HEK293 (cell line): ENCODE results near the gene MYO1F.
A peak's percentile ranks its signal among the peaks of the same experiment; 100 is the strongest.

Experiments
- KLF1 ChIP-seq: fragments of 450-650 bp; formaldehyde crosslinking; IDR thresholded peaks from 2 replicates; pipeline ENCODE4 v1.5.1; 2016; ENCODE audit warnings: missing biosample characterization, missing genetic modification characterization
- KLF10 ChIP-seq: fragments of 450-650 bp; IDR thresholded peaks from 2 replicates; pipeline ENCODE4 v1.5.1; 2018; ENCODE audit warnings: missing biosample characterization, mild to moderate bottlenecking, missing genetic modification characterization
- KLF16 ChIP-seq: fragments of 450-650 bp; formaldehyde crosslinking; IDR thresholded peaks from 2 replicates; pipeline ENCODE4 v1.5.1; 2017; ENCODE audit warnings: missing biosample characterization, missing genetic modification characterization
- KLF8 ChIP-seq: fragments of 450-650 bp; formaldehyde crosslinking; IDR thresholded peaks from 2 replicates; pipeline ENCODE4 v1.5.1; 2016; ENCODE audit warnings: missing biosample characterization, missing genetic modification characterization
- MYNN ChIP-seq: fragments of 450-650 bp; formaldehyde crosslinking; IDR thresholded peaks from 2 replicates; pipeline ENCODE4 v1.5.1; 2016; ENCODE audit warnings: missing biosample characterization, missing genetic modification characterization, borderline replicate concordance
- PRDM1 ChIP-seq: fragments of 450-650 bp; formaldehyde crosslinking; IDR thresholded peaks from 2 replicates; pipeline ENCODE4; 2016; ENCODE audit warnings: missing biosample characterization, missing genetic modification characterization
- REPIN1 ChIP-seq: fragments of 450-650 bp; formaldehyde crosslinking; IDR thresholded peaks from 2 replicates; pipeline ENCODE4 v1.5.1; 2017; ENCODE audit warnings: missing biosample characterization, missing genetic modification characterization, low read depth
- SP2 ChIP-seq: fragments of 450-650 bp; formaldehyde crosslinking; IDR thresholded peaks from 2 replicates; pipeline ENCODE4 v1.5.1; 2016; ENCODE audit warnings: missing biosample characterization, missing genetic modification characterization
- ZBTB10 ChIP-seq: fragments of 450-650 bp; formaldehyde crosslinking; IDR thresholded peaks from 2 replicates; pipeline ENCODE4 v1.5.1; 2016; ENCODE audit warnings: missing biosample characterization, missing genetic modification characterization
- ZBTB20 ChIP-seq: fragments of 450-650 bp; formaldehyde crosslinking; IDR thresholded peaks from 2 replicates; pipeline ENCODE4 v1.5.1; 2016; ENCODE audit warnings: missing biosample characterization, missing genetic modification characterization
- ZBTB6 ChIP-seq: fragments of 450-650 bp; formaldehyde crosslinking; IDR thresholded peaks from 2 replicates; pipeline ENCODE4 v1.5.1; 2017; ENCODE audit warnings: missing biosample characterization, missing genetic modification characterization
- ZNF138 ChIP-seq: fragments of 450-650 bp; formaldehyde crosslinking; IDR thresholded peaks from 2 replicates; pipeline ENCODE4 v1.5.1; 2016; ENCODE audit warnings: missing biosample characterization, missing genetic modification characterization, borderline replicate concordance
- ZNF16 ChIP-seq: fragments of 450-650 bp; formaldehyde crosslinking; IDR thresholded peaks from 2 replicates; pipeline ENCODE4 v1.5.1; 2016; ENCODE audit warnings: low read depth, missing biosample characterization, missing genetic modification characterization
- ZNF184 ChIP-seq: fragments of 450-650 bp; IDR thresholded peaks from 2 replicates; pipeline ENCODE4 v1.5.1; 2018; ENCODE audit warnings: missing biosample characterization, mild to moderate bottlenecking, missing genetic modification characterization
- ZNF19 ChIP-seq: fragments of 450-650 bp; formaldehyde crosslinking; IDR thresholded peaks from 2 replicates; pipeline ENCODE4; 2016; ENCODE audit warnings: missing biosample characterization, missing genetic modification characterization, low read depth
- ZNF335 ChIP-seq: fragments of 450-650 bp; formaldehyde crosslinking; conservative IDR thresholded peaks from 2 replicates; pipeline ENCODE4 v1.5.1; 2016; ENCODE audit warnings: missing biosample characterization, missing genetic modification characterization
- ZNF354C ChIP-seq: fragments of 450-650 bp; formaldehyde crosslinking; IDR thresholded peaks from 2 replicates; pipeline ENCODE4 v1.5.1; 2016; ENCODE audit warnings: missing biosample characterization, missing genetic modification characterization, low read depth, borderline replicate concordance
- ZNF366 ChIP-seq: fragments of 450-650 bp; formaldehyde crosslinking; conservative IDR thresholded peaks from 2 replicates; pipeline ENCODE4 v1.5.1; 2016; ENCODE audit warnings: missing biosample characterization, missing genetic modification characterization
- ZNF398 ChIP-seq: fragments of 450-650 bp; formaldehyde crosslinking; IDR thresholded peaks from 2 replicates; pipeline ENCODE4 v1.5.1; 2017; ENCODE audit warnings: missing biosample characterization, missing genetic modification characterization
- ZNF596 ChIP-seq: fragments of 450-650 bp; IDR thresholded peaks from 2 replicates; pipeline ENCODE4 v1.5.0; 2018; ENCODE audit warnings: missing biosample characterization, mild to moderate bottlenecking, missing genetic modification characterization, moderate library complexity
- ZNF791 ChIP-seq: fragments of 450-650 bp; formaldehyde crosslinking; IDR thresholded peaks from 2 replicates; pipeline ENCODE4 v1.5.1; 2016; ENCODE audit warnings: missing biosample characterization, missing genetic modification characterization
- ZNF843 ChIP-seq: fragments of 450-650 bp; formaldehyde crosslinking; IDR thresholded peaks from 2 replicates; pipeline ENCODE4 v1.5.1; 2016; ENCODE audit warnings: missing biosample characterization, missing genetic modification characterization
- ZSCAN16 ChIP-seq: fragments of 450-650 bp; formaldehyde crosslinking; IDR thresholded peaks from 2 replicates; pipeline ENCODE4 v1.5.1; 2016; ENCODE audit warnings: missing biosample characterization, missing genetic modification characterization
- TF ChIP-seq, protein P1 (sequence below): fragments of 450-650 bp; formaldehyde crosslinking; IDR thresholded peaks from 2 replicates; pipeline ENCODE4 v1.5.1; 2017; ENCODE audit warnings: missing biosample characterization, missing genetic modification characterization
- TF ChIP-seq, protein P2 (sequence below): fragments of 450-650 bp; formaldehyde crosslinking; IDR thresholded peaks from 2 replicates; pipeline ENCODE4 v1.5.1; 2016; ENCODE audit warnings: missing biosample characterization, missing genetic modification characterization, borderline replicate concordance
- TF ChIP-seq, protein P3 (sequence below): fragments of 450-650 bp; formaldehyde crosslinking; IDR thresholded peaks from 2 replicates; pipeline ENCODE4 v1.5.1; 2016; ENCODE audit warnings: missing biosample characterization, missing genetic modification characterization

Gene MYO1F

DNA sequence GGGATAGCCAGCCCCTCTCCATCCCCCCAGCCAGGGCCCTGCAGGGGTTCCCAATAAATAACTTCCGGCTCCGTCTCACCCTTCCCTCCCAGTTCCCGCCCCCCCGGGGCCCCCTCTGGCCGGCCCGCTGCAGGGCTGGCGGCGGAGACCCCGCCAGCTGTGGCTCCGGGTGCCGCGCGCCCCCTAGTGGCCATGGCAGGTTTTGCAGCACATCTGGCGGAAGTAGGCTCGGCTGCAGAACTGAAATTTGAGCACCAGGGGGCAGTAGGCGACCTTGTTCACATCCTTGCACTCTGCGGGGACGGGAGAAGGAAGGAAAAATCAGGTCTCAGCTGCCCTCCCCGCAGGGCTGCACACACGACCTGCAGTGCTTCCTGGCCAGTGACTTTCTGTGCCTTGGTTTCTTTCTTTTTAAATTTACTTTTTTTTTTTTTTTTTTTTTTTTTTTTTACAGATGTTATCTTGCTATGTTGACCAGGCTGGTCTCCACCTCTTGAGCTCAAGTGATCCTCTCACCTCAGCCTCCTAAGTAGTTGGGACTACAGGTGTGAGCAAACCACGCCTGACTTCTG, 3.6 kb upstream of the MYO1F start (continued):
- TF ChIP-seq ZBTB10 (tag by site-specific recombination) (peak; percentile 26; the same call in 1 of the 2 replicates), KLF1 (tag by site-specific recombination) (no peak), ZNF138 (tag by site-specific recombination) (no peak), ZNF19 (tag by site-specific recombination) (no peak), ZNF791 (tag by site-specific recombination) (no peak), ZNF843 (tag by site-specific recombination) (no peak), ZNF596 (tag by site-specific recombination) (no peak), REPIN1 (tag by site-specific recombination) (no peak), SP2 (tag by site-specific recombination) (no peak), ZSCAN16 (no peak), KLF16 (tag by site-specific recombination) (0 out of 2 replicates have a peak, but pooled peaks have one; percentile 54), KLF8 (tag by site-specific recombination) (peak; percentile 42; the same call in 1 of the 2 replicates), ZNF398 (tag by site-specific recombination) (peak; percentile 57; the same call in 1 of the 2 replicates), ZBTB6 (tag by site-specific recombination) (peak; percentile 33; the same call in 1 of the 2 replicates), ZNF335 (tag by site-specific recombination) (0 out of 2 replicates have a peak, but pooled peaks have one; percentile 19), ZNF366 (tag by site-specific recombination) (0 out of 2 replicates have a peak, but pooled peaks have one; percentile 24), ZNF184 (0 out of 2 replicates have a peak, but pooled peaks have one; percentile 17), ZNF16 (tag by site-specific recombination) (no peak), KLF10 (tag by site-specific recombination) (no peak; the same call in 1 of the 2 replicates), ZBTB20 (no peak), PRDM1 (tag by site-specific recombination) (peak; percentile 59), ZNF354C (tag by site-specific recombination) (no peak), MYNN (tag by site-specific recombination) (no peak)
- TF ChIP-seq, protein P1, sequence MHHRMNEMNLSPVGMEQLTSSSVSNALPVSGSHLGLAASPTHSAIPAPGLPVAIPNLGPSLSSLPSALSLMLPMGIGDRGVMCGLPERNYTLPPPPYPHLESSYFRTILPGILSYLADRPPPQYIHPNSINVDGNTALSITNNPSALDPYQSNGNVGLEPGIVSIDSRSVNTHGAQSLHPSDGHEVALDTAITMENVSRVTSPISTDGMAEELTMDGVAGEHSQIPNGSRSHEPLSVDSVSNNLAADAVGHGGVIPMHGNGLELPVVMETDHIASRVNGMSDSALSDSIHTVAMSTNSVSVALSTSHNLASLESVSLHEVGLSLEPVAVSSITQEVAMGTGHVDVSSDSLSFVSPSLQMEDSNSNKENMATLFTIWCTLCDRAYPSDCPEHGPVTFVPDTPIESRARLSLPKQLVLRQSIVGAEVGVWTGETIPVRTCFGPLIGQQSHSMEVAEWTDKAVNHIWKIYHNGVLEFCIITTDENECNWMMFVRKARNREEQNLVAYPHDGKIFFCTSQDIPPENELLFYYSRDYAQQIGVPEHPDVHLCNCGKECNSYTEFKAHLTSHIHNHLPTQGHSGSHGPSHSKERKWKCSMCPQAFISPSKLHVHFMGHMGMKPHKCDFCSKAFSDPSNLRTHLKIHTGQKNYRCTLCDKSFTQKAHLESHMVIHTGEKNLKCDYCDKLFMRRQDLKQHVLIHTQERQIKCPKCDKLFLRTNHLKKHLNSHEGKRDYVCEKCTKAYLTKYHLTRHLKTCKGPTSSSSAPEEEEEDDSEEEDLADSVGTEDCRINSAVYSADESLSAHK (tag by site-specific recombination): no peak
- TF ChIP-seq, protein P2, sequence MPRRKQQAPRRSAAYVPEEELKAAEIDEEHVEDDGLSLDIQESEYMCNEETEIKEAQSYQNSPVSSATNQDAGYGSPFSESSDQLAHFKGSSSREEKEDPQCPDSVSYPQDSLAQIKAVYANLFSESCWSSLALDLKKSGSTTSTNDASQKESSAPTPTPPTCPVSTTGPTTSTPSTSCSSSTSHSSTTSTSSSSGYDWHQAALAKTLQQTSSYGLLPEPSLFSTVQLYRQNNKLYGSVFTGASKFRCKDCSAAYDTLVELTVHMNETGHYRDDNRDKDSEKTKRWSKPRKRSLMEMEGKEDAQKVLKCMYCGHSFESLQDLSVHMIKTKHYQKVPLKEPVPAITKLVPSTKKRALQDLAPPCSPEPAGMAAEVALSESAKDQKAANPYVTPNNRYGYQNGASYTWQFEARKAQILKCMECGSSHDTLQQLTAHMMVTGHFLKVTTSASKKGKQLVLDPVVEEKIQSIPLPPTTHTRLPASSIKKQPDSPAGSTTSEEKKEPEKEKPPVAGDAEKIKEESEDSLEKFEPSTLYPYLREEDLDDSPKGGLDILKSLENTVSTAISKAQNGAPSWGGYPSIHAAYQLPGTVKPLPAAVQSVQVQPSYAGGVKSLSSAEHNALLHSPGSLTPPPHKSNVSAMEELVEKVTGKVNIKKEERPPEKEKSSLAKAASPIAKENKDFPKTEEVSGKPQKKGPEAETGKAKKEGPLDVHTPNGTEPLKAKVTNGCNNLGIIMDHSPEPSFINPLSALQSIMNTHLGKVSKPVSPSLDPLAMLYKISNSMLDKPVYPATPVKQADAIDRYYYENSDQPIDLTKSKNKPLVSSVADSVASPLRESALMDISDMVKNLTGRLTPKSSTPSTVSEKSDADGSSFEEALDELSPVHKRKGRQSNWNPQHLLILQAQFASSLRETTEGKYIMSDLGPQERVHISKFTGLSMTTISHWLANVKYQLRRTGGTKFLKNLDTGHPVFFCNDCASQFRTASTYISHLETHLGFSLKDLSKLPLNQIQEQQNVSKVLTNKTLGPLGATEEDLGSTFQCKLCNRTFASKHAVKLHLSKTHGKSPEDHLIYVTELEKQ (tag by site-specific recombination): no peak
- TF ChIP-seq, protein P3, sequence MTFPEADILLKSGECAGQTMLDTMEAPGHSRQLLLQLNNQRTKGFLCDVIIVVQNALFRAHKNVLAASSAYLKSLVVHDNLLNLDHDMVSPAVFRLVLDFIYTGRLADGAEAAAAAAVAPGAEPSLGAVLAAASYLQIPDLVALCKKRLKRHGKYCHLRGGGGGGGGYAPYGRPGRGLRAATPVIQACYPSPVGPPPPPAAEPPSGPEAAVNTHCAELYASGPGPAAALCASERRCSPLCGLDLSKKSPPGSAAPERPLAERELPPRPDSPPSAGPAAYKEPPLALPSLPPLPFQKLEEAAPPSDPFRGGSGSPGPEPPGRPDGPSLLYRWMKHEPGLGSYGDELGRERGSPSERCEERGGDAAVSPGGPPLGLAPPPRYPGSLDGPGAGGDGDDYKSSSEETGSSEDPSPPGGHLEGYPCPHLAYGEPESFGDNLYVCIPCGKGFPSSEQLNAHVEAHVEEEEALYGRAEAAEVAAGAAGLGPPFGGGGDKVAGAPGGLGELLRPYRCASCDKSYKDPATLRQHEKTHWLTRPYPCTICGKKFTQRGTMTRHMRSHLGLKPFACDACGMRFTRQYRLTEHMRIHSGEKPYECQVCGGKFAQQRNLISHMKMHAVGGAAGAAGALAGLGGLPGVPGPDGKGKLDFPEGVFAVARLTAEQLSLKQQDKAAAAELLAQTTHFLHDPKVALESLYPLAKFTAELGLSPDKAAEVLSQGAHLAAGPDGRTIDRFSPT (tag by site-specific recombination): no peak
